ENCODE results near the gene PRRC2C. TPM values are rescaled to one million over a fixed set of nuclear protein-coding genes. Genes with fewer than 3 reads are reported as not detected.
"Not testable (repeated sequence)": the region's sequence is repeated elsewhere in the genome, so short reads cannot be mapped to it uniquely, and the experiment has no call there.

PRRC2C gene
- polyA plus RNA-seq, 10 donors: 56.3 to 80.4 (median 72.0) TPM

- no peak for DNase-seq
Observed at GRCh38 chr1:171494076-171494475, 8.7 kb downstream of the PRRC2C start.

DNA sequence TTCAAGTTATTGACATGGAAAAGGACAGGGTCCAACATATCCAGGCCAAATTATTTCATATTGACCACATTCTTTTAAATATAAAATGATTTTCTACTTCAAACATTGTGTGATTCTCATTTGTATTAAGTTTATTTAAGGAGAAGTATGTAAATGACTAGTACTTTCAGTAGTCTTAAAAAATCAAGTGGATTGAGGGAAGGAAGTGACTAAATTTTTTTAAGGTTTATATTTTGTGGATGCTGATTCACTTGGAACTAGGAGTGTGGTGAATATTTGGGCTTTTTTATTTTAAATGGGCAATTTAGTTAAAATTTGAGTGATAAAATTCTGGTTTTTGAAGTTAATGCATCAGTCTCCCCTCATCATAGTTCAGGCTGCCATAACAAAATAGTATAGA lies 10.1 kb downstream of the PRRC2C start:
- no peak for DNase-seq

DNA sequence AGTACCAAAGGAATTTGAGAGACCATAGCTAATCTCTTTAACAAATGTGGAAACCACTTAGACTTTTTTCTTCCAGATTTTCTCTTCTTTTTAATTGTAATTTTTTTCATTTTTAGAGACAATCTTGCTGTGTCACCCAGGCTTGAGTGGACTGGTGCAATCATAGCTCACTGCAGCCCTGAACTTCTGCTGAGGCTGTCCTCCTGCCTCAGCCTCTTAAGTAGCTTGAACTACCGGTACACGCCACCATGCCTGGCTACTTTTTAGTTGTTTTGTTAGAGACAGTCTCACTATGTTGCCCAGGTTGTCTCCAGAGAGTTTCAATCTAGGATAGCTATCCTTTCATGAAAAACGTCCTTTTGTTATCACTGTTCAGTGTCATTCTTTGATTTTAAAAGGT lies 15.0 kb downstream of the PRRC2C start:
- no peak for DNase-seq

DNA sequence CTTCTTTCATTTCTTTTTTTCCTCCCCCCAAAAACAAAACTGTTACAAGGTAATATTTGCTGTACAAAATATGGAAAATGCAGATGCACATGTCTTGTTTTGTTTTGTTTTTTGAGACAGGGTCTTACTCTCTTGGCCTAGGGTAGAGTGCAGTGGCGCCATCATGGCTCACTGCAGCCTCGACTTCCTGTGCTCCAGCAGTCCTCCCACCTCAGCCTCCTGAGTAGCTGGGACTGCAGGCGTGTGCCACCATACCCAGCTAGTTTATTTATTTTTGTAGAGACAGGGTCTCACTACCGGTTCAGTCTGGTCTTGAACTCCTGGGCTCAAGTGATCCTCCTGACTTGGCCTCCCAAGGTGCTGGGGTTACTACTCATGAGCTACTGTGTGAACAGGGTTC lies 15.5 kb downstream of the PRRC2C start:
- no peak for DNase-seq

DNA sequence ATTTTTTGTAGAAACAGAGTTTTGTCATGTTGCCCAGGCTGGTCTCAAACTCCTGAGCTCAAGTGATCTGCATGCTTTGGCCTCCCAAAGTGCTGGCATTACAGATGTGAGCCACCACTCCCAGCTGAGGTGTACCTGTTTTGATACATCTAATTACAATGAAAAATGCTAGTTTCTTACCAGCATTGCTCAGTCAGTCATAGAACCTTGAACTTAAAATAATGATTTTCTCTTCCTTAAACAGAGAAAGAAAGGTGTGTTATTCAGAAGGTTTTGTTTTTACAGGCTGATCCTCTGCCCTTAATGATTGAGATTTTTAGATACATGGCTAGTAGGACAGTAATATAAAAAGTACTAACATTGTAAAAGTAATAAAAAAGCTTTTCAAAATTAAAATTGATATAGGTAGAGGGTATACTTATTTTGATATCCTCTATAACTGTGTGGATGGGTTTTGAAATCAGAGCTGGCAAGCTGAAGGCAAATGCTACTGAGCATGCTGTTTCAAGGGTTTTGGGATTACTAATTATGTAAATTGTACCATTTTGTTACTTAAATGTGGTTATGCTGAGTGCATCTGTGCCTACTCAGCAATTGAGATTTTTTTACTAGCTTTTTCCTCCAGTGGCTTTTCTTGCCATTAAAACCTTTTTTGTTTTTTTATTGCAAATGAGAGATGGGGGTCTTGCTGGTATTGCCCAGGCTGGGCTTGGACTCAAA lies 16.1 kb downstream of the PRRC2C start:
- DNase-seq: no peak

- DNase-seq: no peak
Observed at GRCh38 chr1:171506525-171507304, 21.4 kb downstream of the PRRC2C start.

GRCh38 chr1:171507435-171507834 lies 22.1 kb downstream of the PRRC2C start:
- no peak for DNase-seq

DNA sequence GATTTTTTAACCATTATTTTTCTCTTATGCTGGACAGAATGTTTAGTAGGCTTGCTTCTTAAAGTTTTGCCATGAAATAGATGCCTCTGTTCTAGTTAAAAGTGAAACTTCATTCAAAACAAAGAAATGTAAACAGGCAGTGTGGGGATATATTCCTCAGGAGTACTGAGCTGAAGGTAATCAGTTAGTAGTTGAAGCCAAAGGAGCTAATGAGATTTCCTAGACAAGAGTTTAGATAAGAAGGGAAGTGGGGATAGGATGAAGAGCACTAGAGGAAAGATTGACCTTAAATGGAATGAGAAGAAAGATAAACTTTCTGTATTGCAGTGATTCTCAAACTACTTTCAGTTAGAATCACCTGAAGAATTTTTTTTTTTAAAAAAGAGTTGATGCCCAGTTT lies 23.9 kb downstream of the PRRC2C start:
- DNase-seq: no peak

DNA sequence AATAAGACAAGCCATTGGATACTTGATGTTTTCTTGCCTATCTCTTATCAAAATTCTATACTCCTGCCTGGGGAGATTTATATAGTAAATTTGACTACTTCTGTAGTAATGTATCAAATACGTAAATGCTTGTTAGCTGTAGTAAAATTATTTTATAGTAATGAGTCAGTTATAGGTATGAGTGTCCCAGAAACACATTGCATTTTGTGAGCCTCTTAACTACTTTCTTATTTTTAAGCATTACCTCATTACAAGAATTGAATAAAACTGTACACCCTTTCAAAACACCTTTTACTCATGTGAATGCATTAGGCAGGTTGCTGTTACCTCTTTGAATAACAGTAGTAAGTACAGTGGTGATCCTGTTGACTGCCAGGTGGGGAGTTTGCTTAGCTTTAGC lies 28.4 kb downstream of the PRRC2C start:
- DNase-seq: no peak

DNA sequence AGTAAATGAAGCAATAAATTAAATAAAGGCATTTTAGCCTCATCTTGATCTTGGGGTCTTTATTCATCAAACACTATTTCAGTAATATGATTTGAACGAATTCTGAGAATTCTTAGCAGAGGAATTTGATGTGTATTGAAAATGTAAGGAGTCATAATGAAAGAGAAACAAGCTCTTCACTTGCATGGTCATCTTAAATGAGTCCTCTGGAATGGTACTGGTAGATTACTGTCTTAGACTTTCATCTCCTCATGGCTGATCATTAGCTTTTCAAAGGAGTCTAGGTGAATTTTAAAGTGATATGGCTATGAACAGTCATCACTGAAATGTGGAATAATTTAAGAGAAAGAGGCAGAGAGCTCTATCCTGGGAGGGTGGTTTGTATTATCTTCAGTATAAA lies 30.0 kb downstream of the PRRC2C start:
- DNase-seq: no peak

DNA sequence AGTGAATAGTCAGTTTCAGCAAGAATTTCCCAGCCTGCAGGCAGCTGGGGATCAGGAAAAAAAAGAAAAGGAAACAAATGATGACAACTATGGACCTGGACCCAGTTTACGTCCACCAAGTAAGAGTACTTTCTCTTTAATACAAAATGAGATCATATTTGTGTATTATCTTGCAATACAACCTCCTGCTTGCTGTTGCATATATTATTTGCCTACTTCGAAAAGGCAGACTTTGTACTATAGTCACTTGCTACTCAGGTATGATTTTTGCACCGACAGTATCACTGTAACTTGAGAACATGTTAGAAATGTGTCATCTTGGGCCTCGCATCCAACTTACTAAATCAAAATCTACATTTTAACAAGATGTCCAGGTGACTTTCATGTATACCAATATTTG lies 30.4 kb downstream of the PRRC2C start:
- DNase-seq: no peak

GRCh38 chr1:171521567-171521966 lies 36.2 kb downstream of the PRRC2C start:
- no peak for DNase-seq

GRCh38 chr1:171530676-171531075 lies 45.3 kb downstream of the PRRC2C start:
- DNase-seq: peak in 1 of 3 donors; percentile 13

DNA sequence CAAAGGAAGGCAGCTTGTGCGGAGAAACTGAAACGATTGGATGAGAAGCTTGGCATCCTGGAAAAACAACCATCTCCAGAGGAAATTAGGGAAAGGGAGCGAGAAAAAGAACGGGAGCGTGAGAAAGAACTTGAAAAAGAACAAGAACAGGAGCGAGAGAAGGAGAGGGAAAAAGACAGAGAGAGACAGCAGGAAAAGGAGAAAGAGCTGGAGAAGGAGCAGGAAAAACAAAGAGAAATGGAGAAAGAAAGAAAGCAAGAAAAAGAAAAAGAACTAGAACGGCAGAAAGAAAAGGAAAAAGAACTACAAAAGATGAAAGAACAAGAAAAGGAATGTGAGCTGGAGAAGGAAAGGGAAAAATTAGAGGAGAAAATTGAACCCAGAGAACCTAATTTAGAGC lies 47.2 kb downstream of the PRRC2C start:
- no peak for DNase-seq

DNA sequence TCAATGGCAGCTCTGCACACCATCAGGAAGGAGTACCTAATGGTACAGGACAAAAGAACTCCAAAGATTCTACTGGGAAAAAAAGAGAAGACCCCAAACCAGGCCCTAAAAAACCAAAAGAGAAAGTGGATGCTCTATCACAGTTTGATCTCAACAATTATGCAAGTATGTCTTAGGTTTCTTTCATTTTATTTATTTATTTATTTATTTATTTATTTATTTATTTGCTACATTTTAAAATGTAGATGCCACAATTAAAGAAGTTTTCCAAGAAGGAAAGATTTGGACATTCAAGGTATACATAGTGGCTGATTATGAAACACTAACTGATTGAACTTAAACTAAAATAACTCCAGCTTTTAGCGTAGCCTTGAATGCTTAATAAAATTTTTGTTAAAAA lies 60.2 kb downstream of the PRRC2C start:
- DNase-seq: no peak

DNA sequence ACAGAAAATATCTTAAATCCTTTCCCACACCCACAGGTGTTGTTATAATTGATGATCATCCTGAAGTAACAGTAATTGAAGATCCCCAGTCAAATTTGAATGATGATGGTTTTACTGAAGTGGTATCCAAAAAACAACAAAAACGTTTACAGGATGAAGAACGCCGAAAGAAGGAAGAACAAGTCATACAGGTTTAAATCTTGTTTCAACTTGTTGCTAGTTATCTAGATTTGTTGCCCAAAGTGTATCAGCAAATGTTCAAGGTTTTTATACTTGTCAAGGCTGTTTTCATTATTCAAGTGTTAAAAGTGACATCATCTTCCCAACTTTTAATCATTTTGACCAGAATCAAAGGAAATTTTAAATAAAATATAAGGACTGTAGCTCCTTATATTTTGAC lies 64.7 kb downstream of the PRRC2C start:
- no peak for DNase-seq

GRCh38 chr1:171550598-171551100 lies 65.3 kb downstream of the PRRC2C start:
- not testable (repeated sequence) for DNase-seq

DNA sequence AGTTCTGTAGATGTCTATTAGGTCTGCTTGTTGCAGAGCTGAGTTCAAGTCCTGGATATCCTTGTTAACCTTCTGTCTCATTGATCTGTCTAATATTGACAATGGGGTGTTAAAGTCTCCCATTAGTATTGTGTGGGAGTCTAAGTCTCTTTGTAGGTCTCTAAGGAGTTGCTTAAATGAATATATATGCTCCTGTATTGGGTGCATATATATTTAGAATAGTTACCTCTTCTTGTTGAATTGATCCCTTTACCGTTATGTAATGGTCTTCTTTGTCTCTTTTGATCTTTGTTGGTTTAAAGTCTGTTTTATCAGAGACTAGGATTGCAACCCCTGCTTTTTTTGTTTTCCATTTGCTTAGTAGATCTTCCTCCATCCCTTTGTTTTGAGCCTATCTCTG lies 68.6 kb downstream of the PRRC2C start:
- DNase-seq: not testable (repeated sequence)

- no peak for DNase-seq
Observed at GRCh38 chr1:171563675-171564074, 78.3 kb downstream of the PRRC2C start.

DNA sequence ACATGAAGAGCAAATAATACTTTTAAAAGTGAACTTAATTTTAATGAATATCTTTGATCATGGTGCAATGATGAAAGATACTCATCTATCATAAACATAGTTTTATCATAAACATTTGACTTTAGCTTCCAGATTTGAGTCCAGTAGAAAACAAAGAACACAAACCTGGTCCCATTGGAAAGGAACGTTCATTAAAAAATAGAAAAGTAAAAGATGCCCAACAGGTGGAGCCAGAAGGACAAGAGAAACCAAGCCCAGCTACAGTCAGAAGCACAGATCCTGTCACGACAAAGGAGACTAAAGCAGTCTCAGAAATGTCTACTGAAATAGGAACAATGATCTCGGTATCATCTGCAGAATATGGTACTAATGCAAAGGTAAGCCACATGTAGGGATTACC lies 81.1 kb downstream of the PRRC2C start:
- DNase-seq: peak in 2 of 3 donors; percentile 2 to 20

- DNase-seq: no peak
Observed at GRCh38 chr1:171570295-171570694, 85.0 kb downstream of the PRRC2C start.

GRCh38 chr1:171576144-171576543 lies 90.8 kb downstream of the PRRC2C start:
- DNase-seq: no peak

DNA sequence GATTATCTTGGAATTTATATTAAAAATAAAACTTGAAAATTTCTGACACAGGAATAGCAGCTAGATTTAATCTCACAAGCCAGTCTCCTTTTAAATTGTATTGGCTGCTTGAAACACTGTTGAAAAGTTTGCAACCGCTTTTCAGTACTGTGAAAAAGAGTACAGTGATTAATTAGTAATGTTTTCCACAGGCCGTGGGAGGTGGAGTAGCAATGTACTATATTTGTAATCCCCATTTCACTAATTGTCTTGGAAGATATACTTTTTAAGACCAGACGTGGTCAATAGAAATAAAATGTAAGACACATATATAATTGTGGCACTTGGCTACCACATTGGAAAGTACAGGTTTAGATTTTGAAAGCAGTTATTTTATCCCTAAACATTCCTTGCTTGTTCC lies 95.9 kb downstream of the PRRC2C start:
- DNase-seq: no peak
